ENCODE measurements around the gene MAPKAPK5.
"Not testable (repeated sequence)": the region's sequence is repeated elsewhere in the genome, so short reads cannot be mapped to it uniquely, and the experiment has no call there.

The MAPKAPK5 gene

GRCh38 chr12:111828338-111828979 is 13.6 kb upstream of the MAPKAPK5 start:
- DNase-seq: no peak

GRCh38 chr12:111829635-111830034 is 12.4 kb upstream of the MAPKAPK5 start:
- DNase-seq: not testable (repeated sequence)

- DNase-seq: peak; percentile 18
Measured at GRCh38 chr12:111834740-111835386, 7.2 kb upstream of the MAPKAPK5 start.

- not testable (repeated sequence) for DNase-seq
Measured at GRCh38 chr12:111835531-111836181, 6.4 kb upstream of the MAPKAPK5 start.

- DNase-seq: no peak
Measured at GRCh38 chr12:111838353-111838752, 3.7 kb upstream of the MAPKAPK5 start.

GRCh38 chr12:111840807-111841206 is 1.2 kb upstream of the MAPKAPK5 start:
- no peak for DNase-seq

GRCh38 chr12:111841236-111841749 is 735 bp upstream of the MAPKAPK5 start:
- DNase-seq: no peak

- DNase-seq: peak; percentile 41
Measured at GRCh38 chr12:111842556-111843396, 748 bp downstream of the MAPKAPK5 start.

GRCh38 chr12:111846016-111846415 is 4.0 kb downstream of the MAPKAPK5 start:
- no peak for DNase-seq

GRCh38 chr12:111850526-111850925 is 8.5 kb downstream of the MAPKAPK5 start:
- DNase-seq: no peak

- no peak for DNase-seq
Measured at GRCh38 chr12:111858186-111858585, 16.2 kb downstream of the MAPKAPK5 start.

GRCh38 chr12:111858778-111859177 is 16.8 kb downstream of the MAPKAPK5 start:
- no peak for DNase-seq

GRCh38 chr12:111864913-111865312 is 22.9 kb downstream of the MAPKAPK5 start:
- DNase-seq: no peak

GRCh38 chr12:111867531-111867930 is 25.5 kb downstream of the MAPKAPK5 start:
- DNase-seq: no peak

GRCh38 chr12:111868676-111869588 is 26.9 kb downstream of the MAPKAPK5 start:
- DNase-seq: no peak

GRCh38 chr12:111869671-111870070 is 27.6 kb downstream of the MAPKAPK5 start:
- no peak for DNase-seq

- DNase-seq: no peak
Measured at GRCh38 chr12:111870216-111870615, 28.2 kb downstream of the MAPKAPK5 start.

- no peak for DNase-seq
Measured at GRCh38 chr12:111870706-111871105, 28.7 kb downstream of the MAPKAPK5 start.

GRCh38 chr12:111873113-111873512 is 31.1 kb downstream of the MAPKAPK5 start:
- DNase-seq: no peak

GRCh38 chr12:111881716-111882115 is 39.7 kb downstream of the MAPKAPK5 start:
- no peak for DNase-seq

GRCh38 chr12:111886662-111887545 is 44.9 kb downstream of the MAPKAPK5 start:
- DNase-seq: no peak

All from CD4-positive, alpha-beta T cell treated with Interleukin-21 for 1 hour (primary cell).